Inferior parietal cortex (tissue), 1 donor: ENCODE measurements around the gene SSBP4.

Experiments used
- DNase-seq: peaks from one replicate; pipeline ENCODE4 v3.0.0-alpha.2; 2016; ENCODE audit errors: extremely low spot score

The SSBP4 gene

GRCh38 chr19:18469069-18469846, 50.1 kb downstream of the SSBP4 start:
- DNase-seq = peak; percentile 46

DNA sequence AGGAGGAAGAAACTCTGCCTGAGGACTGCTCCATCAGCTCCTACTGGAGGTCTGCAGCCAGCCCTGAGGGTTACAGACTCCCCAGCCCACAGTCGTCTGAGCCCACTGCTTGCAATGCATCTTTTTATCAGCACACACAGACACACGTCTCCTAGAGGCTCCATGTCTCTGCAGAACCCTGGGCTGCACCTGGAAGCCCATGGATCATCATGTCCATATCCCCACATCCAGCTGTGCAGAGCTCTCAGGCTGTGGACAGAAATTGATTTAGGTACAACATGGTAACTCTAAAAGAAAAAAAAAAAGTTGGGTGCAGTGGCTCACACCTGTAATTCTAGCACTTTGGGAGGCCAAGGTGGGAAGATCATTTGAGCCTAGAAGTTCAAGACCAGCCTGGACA, 51.6 kb downstream of the SSBP4 start:
- no peak for DNase-seq

DNA sequence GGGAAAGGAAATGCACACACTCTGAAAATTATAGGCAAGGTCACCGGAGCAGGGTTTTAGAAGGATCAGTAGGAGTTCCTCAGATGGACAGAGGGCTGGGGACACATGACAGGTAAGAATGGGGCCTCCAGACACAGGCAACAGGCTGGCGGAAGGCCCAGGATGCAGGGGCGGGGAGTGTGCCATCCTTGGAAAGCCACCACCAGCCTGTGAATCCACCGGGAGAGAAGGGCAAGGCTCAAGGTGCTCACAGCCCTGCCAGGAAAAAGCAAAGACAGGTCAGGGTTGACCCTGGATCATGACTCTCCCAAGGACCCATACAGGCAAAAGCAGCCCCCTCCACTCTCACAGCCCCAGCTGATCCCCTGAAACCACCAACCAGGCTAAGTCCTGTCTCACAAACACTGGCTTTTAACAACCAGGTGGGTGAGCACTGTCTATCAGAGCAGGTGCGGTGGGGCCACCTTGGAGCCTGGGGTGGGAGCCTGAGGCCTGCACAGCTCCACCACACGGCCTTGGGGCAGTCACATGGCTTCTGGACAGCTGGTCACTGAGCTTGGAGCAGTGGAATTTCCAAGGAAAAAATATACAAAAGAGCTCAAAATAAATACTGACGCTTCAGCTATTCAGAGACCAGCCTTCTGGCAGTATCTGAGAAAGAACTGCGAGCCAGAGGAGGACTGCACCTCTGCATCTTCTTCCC, 54.0 kb downstream of the SSBP4 start:
- no peak for DNase-seq

- DNase-seq = no peak
Observed at GRCh38 chr19:18473706-18474087, 54.5 kb downstream of the SSBP4 start.

DNA sequence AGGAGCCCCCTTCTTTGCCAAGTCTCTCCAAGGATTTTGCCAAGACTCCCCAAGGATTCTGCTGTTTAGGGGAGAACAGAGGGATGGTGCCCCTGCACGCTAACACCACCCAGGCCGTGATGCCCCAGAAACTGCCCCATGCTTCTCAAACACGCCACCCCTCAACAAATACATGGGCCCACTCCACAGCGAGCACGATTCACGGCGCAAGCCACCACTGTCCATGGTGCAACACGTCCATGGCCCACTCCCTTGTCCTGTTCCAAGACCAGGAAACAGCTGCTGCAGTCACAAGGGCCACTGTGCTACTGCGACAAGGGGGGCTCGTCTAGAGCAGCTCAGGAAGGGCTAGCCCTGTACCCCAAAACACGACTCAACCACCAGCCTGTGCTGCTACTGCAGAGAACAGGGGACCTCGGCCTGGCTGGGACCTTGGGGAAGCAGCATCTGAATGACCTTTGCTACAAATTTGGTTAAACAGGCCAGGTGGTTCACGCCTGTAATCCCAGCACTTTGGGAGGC, 55.2 kb downstream of the SSBP4 start:
- no peak for DNase-seq

- no peak for DNase-seq
Observed at GRCh38 chr19:18475004-18475453, 55.8 kb downstream of the SSBP4 start.

- DNase-seq = no peak
Observed at GRCh38 chr19:18475762-18476331, 56.6 kb downstream of the SSBP4 start.

DNA sequence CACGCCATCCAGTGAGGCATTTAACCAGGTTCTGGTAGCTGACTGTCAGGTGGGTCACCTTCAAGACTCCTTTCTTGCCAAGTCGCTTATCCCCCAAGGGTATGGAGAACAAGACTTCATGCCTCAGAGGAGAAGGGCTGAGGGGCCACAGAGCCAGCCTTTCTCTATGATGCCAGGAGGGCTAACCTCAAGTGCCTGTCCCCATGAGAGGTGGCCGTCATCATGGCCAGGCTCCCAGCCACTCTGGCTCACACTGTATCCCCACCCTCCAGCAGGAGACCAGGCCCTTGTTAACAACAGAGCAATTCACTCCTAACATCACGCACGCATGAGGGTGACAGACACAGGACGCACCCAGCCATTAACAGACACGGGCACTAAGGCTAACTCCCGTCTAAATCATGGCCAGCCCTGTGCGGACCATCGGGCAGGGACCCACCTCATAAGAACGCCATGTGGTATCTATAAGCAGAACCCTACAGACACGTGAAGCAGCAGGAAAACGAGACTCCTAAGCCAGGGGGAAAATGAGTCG, 57.4 kb downstream of the SSBP4 start:
- DNase-seq = no peak

DNA sequence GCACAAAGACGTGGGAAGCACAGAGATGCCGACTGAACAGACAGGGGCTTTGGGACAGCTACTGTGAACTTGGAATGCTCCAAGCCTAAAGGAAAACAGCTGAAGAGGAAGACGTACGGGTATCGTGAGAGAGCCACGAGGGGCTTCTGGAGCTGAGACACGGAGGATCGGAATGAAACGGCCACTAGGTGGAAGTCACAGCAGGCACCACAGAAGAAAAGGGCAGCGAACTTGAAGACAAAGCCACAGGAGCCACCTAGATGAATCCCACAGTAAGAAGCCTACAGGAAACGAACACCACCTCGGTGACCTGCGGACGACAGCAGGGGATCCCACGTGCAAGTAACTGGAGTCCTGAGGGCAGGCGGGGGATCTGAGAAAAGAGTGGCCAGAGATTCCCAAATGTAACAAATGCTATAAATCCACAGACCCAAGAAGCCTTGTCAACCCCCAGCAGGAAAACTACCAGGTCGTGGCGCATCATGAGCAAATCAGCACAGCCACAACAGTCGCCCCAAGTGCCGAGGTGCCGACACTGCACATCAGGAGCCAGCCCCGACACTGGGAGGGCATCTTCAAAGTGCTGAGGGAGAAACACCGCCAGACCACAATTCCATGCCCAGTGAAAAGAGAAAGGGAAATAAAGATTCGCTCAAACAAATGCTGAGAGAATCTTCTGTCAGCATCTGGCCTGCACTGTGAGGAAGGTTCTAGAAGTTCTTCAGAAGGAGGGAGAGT, 58.0 kb downstream of the SSBP4 start:
- no peak for DNase-seq

- DNase-seq = no peak
Observed at GRCh38 chr19:18477974-18478373, 58.8 kb downstream of the SSBP4 start.

DNA sequence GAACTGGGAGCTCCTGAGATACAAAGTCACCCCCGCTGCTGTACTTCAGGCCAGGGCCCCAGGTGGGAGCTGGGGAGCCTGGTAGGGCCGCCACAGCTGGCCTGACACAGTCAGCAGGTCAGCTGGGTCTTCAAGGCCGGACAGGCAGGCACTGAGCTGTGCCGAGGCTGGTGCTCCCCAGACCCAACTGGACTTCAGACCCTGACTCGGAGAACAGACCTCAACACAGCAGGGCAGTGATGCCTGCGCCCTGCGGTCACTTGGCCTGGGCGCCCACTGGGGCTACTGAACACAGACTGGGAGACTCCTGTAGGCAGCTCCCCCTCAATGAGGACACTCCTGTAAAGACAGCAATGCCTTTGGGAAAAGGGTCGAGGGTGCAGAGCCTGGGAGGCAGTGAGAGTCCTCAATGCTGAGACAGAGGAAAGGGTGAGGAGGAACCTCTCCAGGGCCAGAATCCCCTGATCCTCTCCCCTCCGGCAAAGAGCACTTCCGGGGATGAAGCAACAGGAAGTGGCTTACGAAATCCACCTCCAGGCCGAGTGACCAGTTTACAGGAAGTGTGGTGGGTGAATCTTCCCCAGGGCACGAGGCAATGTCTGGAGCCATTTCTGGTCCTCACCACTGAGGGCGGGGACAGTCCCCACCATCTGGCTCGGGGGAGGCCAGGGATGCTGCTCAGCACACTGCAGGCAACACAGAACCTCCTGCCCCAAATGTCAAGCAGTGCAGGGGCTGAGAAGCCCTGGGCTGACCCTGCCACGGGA, 59.5 kb downstream of the SSBP4 start:
- peak; percentile 42 for DNase-seq

- DNase-seq = no peak
Observed at GRCh38 chr19:18480006-18480691, 61.0 kb downstream of the SSBP4 start.

DNA sequence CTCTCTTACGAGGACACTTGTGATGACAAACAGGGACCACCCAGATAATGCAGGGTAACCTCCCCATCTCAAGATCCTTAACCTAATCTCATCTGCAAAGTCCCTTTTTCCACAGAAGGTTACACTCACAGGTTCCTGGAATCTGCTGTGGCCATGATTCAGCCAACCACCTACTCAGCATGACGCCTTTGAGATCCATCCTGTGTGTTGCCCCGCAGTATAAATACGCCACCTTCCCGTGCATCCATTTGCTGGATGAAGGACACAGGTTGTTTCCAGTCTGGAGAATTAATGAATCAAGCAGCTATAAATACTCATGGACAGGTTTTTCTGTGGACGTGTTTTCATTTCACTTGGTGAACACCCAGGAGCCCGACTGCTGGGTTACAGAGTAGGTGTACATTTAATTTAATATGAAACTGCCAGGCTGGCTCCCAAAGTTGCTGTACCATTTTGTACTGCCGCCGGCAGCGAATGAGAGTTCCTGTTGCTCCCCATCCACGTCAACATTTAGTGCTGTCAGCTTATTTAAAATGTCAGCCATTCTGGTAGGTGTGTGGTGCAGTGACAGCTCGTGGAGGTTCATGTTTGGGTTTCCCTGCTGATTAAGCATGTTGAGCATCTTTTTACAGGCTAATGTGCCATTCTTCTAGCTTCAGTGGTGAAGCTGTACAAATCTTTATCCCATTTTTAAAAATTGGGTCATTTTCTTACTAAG, 62.5 kb downstream of the SSBP4 start:
- DNase-seq = no peak

GRCh38 chr19:18483119-18483890, 64.1 kb downstream of the SSBP4 start:
- DNase-seq = no peak
